ENCODE data around the gene CTNNA3. TPM values are rescaled to one million over a fixed set of nuclear protein-coding genes. Genes with fewer than 3 reads are reported as not detected.

Gene CTNNA3
- total and polyA plus RNA-seq, 2 donors (not counting 3 experiments of a cell fraction or from before 2014, with no cell fraction given), result not detected

DNA sequence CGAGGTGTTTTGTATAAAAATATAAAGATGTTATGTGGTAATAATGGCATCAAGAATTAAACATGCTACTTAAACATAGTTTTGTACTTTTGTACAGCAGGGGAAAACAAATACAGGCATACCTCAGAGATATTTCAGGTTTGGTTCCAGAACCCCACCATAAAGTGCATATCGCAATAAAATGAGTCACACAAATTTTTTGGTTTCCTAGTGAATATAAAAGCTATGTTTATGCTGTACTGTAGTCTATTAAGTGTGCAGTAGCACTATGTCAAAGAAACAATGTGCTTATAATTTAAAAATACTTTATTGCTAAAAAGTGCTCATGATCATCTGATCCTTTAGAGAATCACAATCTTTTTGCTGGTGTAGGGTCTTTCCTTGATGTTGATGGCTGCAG is 752.4 kb downstream of the CTNNA3 start:
- Histone ChIP-seq H3K9me3 (replicated peaks; ENCODE audit: control insufficient read depth, insufficient read depth, low read length) (no peaks in the 10 kb centered on the region), H3K9me1 (replicated peaks; ENCODE audit: control insufficient read depth, extremely low read depth, insufficient read depth, low read length) (no peaks in the 10 kb centered on the region), H3K79me2 (ENCODE audit: control insufficient read depth, insufficient read depth, low read length) (no peaks in the 10 kb centered on the region), H2AFZ (ENCODE audit: low read depth, low read length) (no peak overlapping the region), H3K4me3 (replicated peaks in 1 of 3; ENCODE audit: insufficient read depth in 1 of 3, low read depth in 1 of 3, low read length in 3 of 3) (no peak overlapping the region), H3K27ac (ENCODE audit: insufficient read depth, low read depth, low read length) (no peak overlapping the region), H3K9ac (replicated peaks; ENCODE audit: extremely low read depth, insufficient read depth, low read length) (no peak overlapping the region), H3K4me2 (ENCODE audit: insufficient read depth, low read length) (no peak overlapping the region), H3K4me1 (ENCODE audit: control insufficient read depth, extremely low read depth, insufficient read depth, low read length) (no peaks in the 10 kb centered on the region), H4K20me1 (replicated peaks; ENCODE audit: control insufficient read depth, extremely low read depth, insufficient read depth, low read length) (no peaks in the 10 kb centered on the region), H3K36me3 (ENCODE audit: control insufficient read depth in 2 of 2, extremely low read depth in 1 of 2, insufficient read depth in 2 of 2, low read length in 2 of 2) (no peaks in the 10 kb centered on the region), H3K27me3 (ENCODE audit: control insufficient read depth in 2 of 2, insufficient read depth in 2 of 2, low read length in 2 of 2) (no peaks in the 10 kb centered on the region)
- intact Hi-C loops (cut with micrococcal nuclease) (no loop called here), dilution Hi-C loops (cut with MboI; ENCODE audit: extremely low pct_ligation_motif_present, low sequenced_read_pairs) (no loop called here)
- ChIA-PET CTCF (no interaction called here), POLR2A (no interaction called here)
- FAIRE-seq, result no peak
- no peak for DNase-seq (ENCODE audit: low read depth, low spot score)
- no TSS peak for BruUV-seq (replicated peaks)
- TF ChIP-seq, protein P1, sequence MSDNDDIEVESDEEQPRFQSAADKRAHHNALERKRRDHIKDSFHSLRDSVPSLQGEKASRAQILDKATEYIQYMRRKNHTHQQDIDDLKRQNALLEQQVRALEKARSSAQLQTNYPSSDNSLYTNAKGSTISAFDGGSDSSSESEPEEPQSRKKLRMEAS (IDR thresholded peaks at IDR 0.05; ENCODE audit: insufficient read depth, insufficient read length), result no peak
- TF ChIP-seq POLR2AphosphoS5 (IDR thresholded peaks at IDR 0.05; ENCODE audit: insufficient read depth, low read depth, low read length), result no peak
- TF ChIP-seq JUN (IDR thresholded peaks at IDR 0.05; ENCODE audit: borderline replicate concordance, insufficient read depth, insufficient read length, low read depth), result no peak
- no peak for TF ChIP-seq GATA2 (IDR thresholded peaks at IDR 0.05; ENCODE audit: insufficient read depth, insufficient read length, low read depth, low read length)
- TF ChIP-seq POLR2A (IDR thresholded peaks at IDR 0.05; ENCODE audit: low read depth, low read length), result no peak
- TF ChIP-seq, protein P2, sequence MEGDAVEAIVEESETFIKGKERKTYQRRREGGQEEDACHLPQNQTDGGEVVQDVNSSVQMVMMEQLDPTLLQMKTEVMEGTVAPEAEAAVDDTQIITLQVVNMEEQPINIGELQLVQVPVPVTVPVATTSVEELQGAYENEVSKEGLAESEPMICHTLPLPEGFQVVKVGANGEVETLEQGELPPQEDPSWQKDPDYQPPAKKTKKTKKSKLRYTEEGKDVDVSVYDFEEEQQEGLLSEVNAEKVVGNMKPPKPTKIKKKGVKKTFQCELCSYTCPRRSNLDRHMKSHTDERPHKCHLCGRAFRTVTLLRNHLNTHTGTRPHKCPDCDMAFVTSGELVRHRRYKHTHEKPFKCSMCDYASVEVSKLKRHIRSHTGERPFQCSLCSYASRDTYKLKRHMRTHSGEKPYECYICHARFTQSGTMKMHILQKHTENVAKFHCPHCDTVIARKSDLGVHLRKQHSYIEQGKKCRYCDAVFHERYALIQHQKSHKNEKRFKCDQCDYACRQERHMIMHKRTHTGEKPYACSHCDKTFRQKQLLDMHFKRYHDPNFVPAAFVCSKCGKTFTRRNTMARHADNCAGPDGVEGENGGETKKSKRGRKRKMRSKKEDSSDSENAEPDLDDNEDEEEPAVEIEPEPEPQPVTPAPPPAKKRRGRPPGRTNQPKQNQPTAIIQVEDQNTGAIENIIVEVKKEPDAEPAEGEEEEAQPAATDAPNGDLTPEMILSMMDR (IDR thresholded peaks at IDR 0.05; ENCODE audit: extremely low read depth in 1 of 2, insufficient read depth in 1 of 2, low read depth in 1 of 2, low read length in 2 of 2), result no peak
- no peak for TF ChIP-seq FOS (IDR thresholded peaks at IDR 0.05; ENCODE audit: borderline replicate concordance, insufficient read depth, low read length)
- TF ChIP-seq MYC (IDR thresholded peaks at IDR 0.05; ENCODE audit: low read depth, low read length), result no peak
- TF ChIP-seq EZH2 (IDR thresholded peaks at IDR 0.05; ENCODE audit: borderline replicate concordance, low read depth, low read length, severe bottlenecking), result no peak
